ENCODE measurements around the gene KCNS1.

The KCNS1 gene

DNA sequence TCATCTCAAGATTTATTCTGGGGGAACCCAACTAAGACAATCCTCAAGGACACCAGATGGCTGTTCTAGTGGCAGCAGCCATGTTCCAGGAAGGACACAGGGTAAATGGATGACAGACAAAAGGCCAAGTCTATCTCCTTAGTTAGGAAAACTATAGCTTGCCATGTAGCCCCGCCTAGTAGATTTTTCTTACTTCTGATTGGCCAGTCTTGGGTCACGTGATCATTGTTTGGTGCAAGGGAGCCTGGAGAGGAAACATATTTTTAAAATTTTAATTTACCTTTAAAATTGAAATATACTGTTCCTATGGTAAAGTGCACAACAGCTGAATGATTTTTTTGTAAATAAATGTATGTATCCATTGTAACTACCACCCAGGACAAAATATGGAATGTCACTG, 4.4 kb upstream of the KCNS1 start:
- no peak for DNase-seq

DNA sequence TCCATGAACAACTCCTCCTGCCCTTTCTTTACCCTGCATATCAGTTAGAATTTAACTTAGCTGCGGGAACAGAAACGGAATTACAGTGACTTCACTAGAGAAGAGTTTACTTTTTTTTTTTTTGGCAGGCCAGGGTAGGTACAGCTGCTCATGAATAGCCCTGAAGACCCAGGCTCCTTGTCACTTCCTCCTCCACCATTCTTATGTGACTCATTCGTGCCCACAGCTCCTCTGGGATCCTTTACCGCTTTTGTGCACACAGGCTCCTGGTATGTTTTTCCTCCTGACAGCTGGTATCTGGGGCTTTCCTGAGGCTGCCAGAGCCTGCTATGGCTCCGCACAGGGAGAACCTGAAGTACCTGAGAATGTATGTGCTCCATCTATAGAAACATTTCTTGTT, 3.9 kb upstream of the KCNS1 start:
- DNase-seq, result no peak

DNA sequence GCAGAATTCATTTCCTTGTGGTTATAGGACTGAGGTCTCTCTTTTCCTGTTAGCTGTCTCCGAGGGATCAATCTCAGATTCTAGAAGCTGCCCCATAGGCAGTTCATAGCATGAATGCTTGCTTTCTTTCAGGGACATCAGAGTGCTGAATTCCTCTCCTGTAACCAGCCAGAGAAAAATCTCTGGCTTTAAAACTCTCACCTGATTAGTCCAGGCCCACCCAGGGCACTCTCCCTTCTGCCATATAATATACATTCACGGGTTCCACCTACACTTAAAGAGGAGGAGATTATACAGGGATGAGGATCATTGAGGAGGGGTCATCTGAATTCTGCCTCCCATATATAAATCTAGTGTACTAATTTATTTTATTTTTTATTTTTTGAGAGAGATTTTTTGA, 2.1 kb upstream of the KCNS1 start:
- DNase-seq, result no peak

DNA sequence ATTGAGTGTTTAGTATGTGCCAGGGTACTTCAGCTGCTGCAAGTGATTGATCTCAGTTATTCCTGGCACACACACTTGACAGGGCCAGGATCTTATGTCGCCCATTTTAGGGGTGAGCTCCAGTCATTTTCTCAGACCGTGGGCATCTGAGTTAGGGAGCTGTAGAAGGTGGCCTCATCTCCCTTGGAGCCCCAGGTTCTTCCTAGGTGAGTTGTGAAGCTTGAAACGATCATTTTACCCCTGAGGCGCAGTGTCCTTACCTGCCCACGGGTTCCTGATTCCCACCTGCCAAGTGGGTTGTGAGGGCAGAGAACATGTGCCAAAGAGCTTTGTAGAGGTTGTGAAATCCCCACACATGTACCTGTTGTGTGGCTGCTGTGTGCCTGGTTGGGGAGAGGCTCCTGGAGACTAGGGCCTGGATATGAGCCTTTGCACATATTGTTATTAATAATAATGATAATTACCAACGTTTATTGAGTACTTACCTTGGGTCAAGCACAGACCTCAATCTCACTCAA, 465 bp upstream of the KCNS1 start:
- no peak for DNase-seq

DNA sequence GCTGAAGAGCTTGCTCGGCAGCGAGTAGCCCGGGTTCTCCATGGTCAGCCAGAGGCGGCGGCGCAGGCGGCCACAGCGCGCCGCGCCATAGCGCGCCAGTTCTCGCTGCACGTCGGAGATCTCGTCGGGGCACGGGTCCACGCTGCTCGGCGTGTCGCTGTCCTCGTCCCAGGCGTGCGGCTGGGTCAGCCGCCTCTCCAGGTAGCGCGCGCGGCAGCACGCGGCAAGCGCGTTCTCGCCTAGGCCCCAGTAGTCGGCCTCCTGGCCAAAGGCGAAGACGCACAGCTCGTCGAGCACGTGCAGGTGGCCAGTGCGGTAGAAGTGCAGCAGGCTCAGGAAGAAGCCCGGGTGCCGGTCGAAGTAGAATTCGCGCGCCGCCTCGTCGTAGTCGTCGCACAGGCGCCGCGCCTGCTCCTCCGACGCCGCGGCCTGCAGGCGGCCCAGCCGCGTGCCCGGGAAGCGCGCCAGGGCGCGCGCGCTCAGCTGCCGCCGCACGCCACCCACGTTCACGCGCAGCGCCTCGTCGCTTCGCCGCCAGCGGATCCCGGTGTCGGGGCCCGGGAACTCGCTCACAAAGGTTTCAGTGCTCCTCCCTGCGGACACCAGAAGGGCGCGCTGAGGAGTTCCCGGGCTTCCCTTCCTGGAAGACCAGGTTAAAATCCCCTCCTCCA, 2.7 kb downstream of the KCNS1 start:
- no peak for DNase-seq

DNA sequence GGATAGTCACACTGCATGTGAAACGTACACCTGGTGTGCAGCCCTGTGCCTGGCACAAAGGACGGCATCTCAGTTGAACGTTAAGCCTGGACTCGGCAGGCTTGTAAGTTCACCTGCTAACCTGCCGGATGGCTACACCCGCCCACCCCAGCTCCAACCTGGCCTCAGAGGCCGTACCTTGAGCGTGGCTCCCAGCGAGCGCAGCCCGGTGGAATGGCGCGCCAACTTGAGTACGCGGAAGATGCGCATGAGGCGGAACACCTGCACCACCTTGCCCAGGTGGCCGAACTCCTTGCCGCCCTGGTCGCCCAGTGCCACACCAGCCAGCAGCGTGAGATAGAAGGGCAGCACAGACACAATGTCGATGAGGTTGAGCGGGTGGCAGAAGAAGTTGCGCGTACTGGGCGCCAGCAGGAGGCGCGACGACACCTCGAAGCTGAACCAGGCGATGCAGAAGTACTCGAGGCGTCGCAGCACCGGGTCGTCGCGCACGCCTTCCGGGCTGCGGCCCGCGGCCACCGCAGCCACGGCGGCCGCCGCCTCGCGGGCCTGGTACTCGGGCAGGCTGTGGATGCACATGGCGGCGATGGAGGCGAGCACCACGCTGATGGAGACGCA, 3.3 kb downstream of the KCNS1 start:
- peak; percentile 38 to 39 for DNase-seq

DNA sequence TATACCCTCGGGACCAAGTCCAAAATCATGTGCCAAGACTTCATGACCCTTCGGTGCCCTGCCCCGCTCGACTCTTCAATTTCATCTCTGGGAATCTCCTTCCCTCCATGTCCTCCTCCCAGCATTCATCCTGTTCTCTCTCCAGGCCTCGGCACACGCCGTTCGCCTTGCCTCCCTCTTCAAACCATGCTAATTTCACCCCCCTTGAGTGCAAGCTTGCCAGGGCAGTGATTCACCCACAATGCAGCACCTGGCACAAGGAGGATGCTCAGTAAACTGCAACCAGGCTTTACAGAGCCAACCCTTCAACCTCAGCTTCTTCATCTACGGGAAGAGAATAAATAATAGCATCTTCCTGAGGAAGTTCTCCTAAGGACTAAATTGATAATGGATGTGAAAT, 4.1 kb downstream of the KCNS1 start:
- DNase-seq, result no peak

DNA sequence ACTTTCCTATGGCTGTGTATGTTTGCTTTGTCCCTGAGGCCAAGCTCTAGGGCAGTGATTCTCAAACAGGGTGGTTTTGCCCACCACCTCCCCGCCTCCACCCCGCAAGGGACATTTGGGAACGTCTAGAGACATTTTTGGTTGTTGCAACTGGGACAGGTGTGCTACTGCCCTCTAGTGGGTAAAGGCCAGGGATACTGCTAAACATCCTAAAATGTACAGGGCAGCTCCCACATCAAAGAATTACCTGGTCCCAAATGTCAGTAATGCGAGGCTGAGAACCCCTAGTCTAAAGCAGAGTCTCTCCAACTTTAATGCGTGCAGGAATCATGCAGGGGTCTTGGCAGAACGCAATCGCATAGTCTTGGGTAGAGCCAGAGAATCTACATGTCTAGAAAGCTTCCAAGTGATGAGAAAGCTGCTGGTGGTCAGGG, 5.1 kb downstream of the KCNS1 start:
- peak; percentile 57 to 74 for DNase-seq

DNA sequence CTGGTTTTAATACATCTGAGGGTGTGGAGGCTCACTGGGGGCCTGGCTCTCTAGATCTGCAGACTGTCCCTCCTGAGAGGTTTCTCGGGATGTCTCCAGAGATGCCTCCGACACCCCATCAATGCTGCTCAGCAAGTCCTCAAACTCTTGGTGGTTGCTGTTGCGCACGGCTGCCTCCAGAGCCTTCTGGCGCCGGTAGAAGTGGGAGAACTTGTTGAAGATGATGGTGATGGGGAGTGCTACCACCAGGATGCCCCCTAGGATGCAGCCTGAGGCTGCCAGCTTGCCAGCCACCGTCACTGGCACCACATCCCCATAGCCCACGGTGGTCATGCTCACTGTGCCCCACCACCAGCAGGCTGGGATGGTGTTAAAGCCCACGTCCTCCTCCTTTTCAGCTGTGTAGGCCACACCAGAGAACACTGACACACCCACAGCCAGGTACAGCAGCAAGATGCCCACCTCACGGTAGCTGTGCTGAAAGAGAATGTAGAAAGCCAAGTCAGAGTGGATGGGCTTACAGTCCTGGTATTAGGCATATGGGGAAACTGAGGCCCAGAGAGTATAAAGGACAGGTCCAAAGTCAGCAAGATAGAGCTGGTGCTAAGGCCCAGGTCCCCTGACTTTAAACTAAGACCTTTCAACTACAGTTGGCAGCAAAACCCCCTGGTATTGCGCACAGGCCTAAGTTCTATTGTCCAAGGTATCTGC, 5.9 kb downstream of the KCNS1 start:
- no peak for DNase-seq

DNA sequence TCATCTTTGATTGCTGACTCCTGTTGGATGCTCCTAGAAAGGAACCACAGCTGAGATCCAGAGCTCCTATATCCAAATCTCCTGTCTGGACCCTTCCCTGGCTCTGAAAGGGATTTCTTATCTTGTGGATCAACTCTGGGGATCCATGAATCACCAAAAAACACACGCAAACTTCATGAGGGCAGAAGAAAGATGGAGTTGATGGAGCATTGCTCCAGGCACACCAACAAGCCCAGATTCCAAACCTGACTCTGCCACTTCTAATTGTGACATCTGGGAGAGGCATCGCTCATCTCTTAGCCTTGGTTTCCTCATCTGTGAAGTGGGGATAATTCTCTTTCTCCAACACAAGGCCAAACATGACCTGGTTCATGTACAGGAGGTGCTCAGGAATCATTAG, 6.7 kb downstream of the KCNS1 start:
- DNase-seq, result no peak

DNA sequence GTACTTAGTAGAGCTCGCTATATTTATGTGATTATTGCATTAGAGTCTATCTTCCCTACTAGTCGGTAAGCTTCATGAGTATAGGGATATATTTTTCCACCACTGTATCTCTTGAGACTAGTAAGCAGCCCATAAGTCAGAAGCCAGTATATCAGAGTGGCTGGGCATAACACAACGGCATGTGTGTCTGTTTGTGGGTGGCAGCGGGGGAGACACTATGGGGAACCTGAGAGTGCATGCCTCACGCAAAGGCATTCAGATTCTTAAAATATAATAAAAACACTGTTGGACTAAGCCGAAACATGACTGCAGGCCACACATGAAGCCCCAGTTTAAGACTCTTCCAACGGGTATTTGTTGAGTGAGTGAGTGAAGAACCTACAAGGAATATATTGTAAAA, 8.0 kb downstream of the KCNS1 start:
- DNase-seq, result no peak

DNA sequence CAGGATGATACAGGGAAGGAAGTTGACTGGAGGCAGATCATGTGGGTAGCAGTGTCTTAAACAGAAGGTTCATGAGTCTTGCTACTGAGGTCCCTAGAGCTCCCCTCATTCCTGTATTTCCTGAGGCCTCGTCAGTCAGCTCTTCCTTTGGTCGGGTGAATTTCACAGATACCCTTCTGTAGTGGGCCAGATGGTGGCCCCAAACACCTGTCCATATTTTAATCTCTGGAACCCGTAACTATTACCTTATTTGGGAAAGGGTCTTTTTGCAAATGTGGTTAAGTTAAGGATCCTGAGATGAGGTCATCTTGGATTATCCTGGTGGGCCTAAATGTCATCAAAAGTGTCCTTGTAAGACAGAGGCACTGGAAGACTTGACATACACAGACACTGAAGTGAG, 9.6 kb downstream of the KCNS1 start:
- DNase-seq, result no peak

DNA sequence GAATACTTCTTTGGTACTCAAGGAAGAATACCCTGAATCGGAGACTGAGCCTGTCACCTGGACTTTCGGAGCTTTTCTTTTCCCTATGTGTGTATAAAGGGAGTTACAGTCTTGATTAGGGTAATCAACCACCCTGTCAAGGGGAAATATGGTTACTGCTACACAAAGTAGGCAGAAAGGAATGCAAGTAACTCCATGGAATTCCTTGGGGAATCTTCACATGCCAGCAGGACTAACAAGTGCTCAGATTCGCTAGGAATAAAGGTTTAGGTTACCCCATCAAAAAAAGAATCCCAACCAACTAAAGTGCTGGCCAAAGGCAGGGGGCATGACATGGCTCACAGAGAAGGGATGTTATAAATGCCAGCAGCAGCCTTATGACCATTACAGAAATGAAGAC, 10.4 kb downstream of the KCNS1 start:
- no peak for DNase-seq

DNA sequence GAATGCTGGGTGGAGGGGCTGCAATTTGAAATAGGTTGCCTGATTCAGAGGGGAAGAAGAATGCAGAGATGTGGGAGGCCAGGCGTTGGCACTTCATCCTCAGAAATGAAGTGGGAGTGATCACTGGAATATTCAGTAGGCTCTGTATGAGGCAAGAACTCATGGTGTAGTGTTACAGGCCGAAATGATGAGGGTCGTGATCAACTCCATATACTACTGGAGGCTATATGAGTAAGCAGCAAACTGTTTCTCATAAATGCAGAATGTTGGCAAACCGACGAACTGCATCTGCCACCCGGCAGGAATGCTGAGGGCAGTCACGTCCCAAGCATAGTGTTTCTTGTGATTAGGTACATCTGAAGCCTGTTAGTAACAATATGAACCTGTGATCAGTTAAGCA, 12.7 kb downstream of the KCNS1 start:
- DNase-seq, result no peak

DNA sequence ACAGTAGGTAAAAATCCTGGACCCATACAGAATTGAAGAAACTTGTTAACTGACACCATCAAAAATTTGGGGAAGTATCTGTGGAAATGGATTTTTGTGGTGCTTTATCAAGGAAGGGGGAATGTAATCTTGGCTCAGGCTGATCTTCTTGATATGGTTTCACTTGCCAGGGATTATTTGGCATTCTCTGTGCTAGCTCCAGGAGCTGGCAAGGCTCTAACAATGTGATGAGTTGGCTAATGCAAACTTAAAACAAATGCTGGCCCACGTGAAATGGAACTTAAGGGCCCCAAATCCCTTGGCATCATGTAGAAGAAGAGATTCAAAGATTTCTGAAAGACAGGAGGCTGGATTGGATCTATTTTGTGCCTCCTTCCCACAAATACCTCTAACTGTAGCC, 13.1 kb downstream of the KCNS1 start:
- DNase-seq, result no peak

DNA sequence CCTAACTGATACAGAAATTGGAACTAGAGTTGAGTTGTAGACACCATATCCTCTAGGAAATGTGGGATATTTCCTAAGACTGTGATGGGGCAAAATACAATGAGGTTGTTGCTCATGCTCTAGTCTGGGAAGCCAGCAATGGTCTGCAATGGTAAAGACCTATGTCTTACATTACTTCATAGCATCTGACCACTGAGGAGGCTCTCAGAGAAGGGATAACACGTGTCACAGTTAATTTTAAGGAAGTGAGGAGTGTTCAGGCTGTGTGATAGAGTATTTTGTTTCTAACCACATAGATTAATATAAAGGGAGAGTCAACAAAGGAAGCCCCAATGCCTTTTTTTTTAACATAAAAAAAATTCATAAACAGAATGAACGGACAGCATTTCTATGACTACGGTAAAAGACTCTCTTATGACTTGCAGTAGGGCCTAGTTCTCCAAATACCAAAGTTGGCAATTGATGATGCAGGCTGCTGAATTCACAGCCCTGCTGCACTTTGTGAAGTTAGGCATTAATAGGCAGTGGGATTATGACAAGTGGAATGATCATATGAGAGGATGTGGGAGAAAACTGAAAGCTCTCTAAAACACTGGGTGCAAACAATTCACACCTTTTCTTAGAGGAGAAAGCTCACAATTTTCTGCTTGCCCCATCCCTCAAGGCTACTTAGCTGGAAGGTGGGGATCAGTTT, 13.7 kb downstream of the KCNS1 start:
- no peak for DNase-seq

DNA sequence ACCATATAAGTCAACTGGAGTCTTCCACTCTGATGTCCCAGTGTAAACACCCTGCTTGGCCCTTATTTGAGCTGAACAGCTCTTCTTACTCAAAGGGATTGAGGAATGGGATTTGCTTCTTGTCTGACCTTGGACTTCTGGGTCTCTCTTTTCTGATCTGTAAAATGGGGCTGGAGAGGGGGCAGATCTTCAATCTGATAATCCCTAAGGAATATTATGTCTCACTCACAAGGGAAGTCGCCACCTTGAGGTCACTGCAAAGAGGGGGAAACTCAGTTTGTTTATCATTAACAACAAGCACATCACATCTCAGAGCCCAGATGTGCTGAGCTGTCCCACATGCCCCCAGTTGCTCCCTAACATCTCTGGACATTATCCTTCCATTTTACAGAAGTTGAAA, 15.1 kb downstream of the KCNS1 start:
- DNase-seq, result no peak

DNA sequence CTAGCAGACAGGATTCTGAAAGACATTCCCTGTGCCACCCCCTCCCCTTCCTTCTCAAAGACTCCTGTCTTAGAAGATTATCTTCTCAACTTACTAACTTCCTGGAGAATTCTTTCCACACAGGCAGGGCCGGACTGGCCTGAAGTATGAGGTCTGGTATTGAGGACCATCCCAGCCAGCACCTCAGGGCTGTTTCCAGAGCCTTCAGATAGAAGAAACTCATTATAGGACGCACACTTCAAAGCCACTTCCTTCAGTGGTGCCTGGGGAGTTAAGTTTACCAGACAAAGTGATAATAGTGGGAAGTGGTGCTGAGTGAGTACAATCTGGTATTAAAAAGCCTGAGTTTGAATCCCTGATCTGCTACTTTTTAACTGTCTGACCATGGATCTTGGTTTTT, 15.6 kb downstream of the KCNS1 start:
- no peak for DNase-seq

DNA sequence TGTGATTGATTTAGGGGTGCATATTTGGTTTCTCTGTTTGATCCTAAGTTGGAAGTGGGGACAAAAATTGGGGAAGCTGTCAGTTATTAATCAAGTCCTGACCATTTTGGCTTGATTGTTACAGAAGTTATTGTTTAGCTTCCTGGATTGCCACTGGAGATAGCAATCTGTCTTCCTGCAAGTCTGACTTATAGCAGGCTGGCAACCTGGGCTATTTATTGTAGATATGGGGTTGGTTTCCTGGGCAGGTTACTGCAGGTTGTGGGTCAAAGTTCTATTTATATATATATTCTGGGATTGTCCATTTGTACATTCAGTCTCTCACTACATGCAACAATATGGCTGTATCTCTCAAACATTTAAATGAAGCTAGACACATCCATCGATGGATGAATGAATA, 17.8 kb downstream of the KCNS1 start:
- no peak for DNase-seq

DNA sequence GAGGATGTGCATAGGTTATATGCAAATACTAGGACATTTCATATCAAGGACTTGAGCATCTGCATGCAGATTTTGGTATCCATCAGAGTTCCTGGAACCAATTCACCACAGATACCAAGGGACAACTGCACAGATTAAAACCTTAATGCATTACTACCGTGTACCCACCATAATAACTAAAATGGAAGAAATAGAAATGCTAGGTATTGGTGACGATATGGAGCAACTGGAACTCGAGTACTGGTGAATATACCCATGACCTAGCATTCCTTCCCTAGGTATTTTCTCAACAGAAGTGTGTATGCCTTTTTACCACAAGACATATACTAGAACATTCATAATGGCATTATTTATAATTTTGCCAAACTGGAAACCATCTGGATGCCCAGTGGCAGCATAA, 18.5 kb downstream of the KCNS1 start:
- no peak for DNase-seq

DNA sequence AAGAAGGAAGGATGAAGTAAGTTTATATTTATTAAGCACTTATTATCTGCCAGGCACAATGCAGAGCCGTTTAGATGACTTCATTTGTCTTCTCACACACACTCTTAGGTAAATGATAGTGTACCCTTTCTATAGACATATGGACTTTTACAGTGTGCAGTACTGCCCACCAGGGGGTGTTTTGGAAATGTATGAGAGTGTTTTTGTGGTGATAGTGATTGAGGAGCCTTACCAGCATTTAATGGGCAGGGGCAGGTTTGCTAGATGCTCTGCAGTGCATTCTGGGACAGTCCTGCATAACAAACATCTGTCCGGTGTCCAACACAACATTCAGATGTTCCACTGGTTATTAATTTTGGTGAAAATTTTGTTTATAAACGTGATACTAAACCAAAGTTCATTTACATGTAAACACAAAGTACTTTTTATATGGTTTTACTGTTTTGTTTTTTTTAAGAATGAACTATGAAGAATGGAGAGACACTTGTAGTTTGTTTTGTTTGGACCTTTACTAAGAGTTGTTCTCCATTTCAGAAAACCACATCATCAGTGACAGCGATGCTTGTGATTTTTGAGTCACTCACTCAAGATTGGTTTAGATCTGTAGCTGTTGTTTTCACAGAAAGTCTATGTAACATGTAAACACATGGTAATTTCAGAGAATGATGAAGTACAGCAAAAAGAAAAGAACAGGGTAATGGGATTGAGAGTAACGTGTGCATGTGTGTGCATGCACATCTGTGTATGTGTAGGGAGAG, 19.9 kb downstream of the KCNS1 start:
- no peak for DNase-seq

DNA sequence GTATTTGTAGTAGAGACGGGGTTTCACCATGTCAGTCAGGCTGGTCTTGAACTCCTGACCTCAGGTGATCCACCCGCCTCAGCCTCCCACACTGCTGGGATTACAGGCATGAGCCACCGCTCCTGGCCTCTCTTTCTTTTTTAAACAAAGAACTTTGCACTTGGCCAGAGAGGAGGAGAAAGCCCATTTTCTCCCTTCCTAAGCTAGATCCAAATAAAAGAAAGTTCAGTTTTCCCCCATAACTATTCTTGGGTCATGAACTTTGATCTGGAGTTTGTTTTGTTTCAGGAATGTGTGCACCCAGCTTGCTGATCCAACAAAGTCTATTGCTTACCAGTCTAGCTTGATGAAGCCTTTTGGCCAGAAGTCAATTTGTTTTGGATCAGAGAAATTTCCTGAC, 23.4 kb downstream of the KCNS1 start:
- no peak for DNase-seq

DNA sequence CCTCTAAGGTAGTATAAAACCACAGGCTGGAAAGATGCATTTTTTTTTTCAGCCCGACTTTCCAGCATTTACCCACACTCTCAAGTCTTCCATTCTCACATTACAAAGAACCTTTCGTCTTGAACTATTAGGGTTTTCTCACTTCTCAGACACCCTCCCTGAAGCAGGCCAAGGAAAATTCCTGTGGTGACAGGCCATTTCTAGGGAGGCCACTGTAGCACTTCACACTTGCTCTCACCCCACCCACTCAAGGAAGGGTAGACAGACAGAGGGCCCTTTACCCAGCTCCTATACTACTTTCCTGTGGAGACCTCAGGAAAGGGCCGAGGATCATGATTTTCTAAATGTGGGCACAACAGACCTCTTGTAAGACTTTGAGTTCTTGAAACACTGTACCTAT, 27.7 kb downstream of the KCNS1 start:
- DNase-seq, result no peak
